Measurements from ENCODE around the gene TMEM167A. TPM values are rescaled to one million over a fixed set of nuclear protein-coding genes. Genes with fewer than 3 reads are reported as not detected.

TMEM167A gene
- total RNA-seq, 1 donor from 2014 or later = 70.9 TPM

DNA sequence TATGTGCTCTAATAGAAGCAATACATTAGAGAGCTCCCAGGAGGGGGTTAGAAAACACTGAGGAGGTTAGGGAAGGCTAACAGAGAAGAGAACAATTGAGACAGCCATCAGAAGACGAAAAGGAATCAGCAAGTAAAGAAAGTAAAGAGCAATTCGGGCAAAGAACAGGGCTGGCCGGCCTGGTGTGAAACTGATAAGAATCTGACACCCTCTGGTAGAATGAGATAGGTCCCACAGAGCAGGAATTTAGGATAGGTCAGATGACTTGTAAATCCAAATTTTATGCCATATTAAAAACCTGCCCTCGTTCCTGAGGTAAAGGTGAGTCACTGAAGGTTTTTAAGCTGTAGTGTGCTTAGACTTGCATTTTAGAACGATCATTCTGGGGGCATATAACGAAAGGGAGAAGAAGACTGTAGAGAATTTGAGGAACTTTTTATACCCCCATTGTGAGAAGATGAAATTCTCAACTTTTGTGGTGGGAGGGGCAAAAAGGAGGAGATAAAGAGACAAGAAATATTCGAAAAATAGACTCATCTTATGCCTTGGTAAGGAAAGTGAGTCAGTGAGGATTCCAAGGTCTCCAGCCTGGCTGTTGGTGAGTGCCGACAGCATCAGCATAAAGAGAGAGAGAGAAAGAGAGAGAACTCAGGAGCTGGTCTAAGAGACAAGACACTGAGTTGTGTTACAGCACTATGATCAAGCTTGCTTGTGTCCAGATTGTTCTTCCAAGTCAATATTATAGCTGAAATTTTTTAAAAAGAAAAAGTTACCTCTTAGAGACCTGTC lies 51.3 kb downstream of the TMEM167A start:
- DNase-seq (ENCODE audit: low spot score) = no peak
- Mint-ChIP-seq H3K9me3 (no peaks in the 10 kb centered on the region), H3K4me1 (ENCODE audit: low read depth) (no peaks in the 10 kb centered on the region), H3K27ac (no peak overlapping the region), H3K27me3 (ENCODE audit: low read depth) (no peaks in the 10 kb centered on the region), H3K36me3 (ENCODE audit: low read depth) (no peaks in the 10 kb centered on the region), H3K4me3 (ENCODE audit: low read depth) (no peak overlapping the region)
- intact Hi-C loops (cut with micrococcal nuclease) = no loop called here

DNA sequence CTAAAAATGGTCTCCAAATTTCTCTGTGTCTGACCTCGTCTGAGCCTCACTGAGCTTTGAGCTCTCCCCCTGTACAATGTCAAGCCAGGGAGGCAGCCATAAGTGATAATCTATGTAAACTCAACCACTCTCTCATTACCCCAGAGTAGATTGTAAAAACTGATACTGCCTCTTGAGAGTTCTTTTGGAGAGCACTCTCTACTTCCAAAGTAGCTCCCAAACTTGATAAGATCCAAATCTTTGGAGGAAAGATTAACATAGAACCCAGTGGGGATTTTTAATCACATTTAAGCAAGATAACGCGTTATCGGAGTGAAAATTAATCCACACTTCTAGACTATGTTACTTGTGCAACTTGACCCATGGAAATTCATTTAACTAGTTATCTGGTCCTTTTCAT lies 54.9 kb downstream of the TMEM167A start:
- Mint-ChIP-seq H3K36me3 (ENCODE audit: low read depth) (no peaks in the 10 kb centered on the region), H3K9me3 (peaks cover 4% of the 10 kb centered on the region), H3K4me1 (ENCODE audit: low read depth) (no peaks in the 10 kb centered on the region), H3K27me3 (ENCODE audit: low read depth) (peaks cover 1% of the 10 kb centered on the region), H3K4me3 (ENCODE audit: low read depth) (no peak overlapping the region), H3K27ac (no peak overlapping the region)
- no peak for DNase-seq (ENCODE audit: low spot score)
- intact Hi-C loops (cut with micrococcal nuclease) = no loop called here

DNA sequence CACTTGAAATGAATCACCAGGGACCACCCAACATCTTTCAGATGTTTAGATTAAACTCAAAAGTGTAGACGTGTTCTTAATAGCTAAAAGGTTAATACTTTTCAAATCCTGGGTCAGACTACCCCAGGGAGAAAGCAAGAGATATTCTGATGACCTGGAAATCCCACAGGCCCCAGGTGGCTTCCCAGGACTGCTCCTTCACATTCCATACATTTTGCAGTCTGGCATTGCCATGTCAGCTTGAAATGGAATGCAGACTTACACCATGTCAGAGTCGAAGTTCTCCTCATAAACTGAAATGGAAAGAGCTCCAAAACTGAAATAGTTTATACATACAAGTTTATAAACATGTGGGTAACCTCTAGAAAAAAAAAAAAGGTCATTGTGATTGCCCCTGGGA lies 61.5 kb downstream of the TMEM167A start:
- no peak overlapping the region for H3K4me3 Mint-ChIP-seq (ENCODE audit: low read depth)
- H3K9me3 Mint-ChIP-seq = peaks cover 7% of the 10 kb centered on the region
- H3K36me3 Mint-ChIP-seq (ENCODE audit: low read depth) = no peaks in the 10 kb centered on the region
- H3K27me3 Mint-ChIP-seq (ENCODE audit: low read depth) = peaks cover 1% of the 10 kb centered on the region
- DNase-seq (ENCODE audit: low spot score) = no peak
- no peak overlapping the region for H3K27ac Mint-ChIP-seq
- intact Hi-C loops (cut with micrococcal nuclease) = no loop called here
- no peaks in the 10 kb centered on the region for H3K4me1 Mint-ChIP-seq (ENCODE audit: low read depth)

- H3K27ac Mint-ChIP-seq = no peak overlapping the region
- no peaks in the 10 kb centered on the region for H3K27me3 Mint-ChIP-seq (ENCODE audit: low read depth)
- no peaks in the 10 kb centered on the region for H3K4me1 Mint-ChIP-seq (ENCODE audit: low read depth)
- no peak for DNase-seq (ENCODE audit: low spot score)
- peaks cover 3% of the 10 kb centered on the region for H3K9me3 Mint-ChIP-seq
- H3K36me3 Mint-ChIP-seq (ENCODE audit: low read depth) = no peaks in the 10 kb centered on the region
- no peak overlapping the region for H3K4me3 Mint-ChIP-seq (ENCODE audit: low read depth)
- intact Hi-C loops (cut with micrococcal nuclease) = no loop called here
Observed at GRCh38 chr5:83011985-83012384, 65.2 kb downstream of the TMEM167A start.

DNA sequence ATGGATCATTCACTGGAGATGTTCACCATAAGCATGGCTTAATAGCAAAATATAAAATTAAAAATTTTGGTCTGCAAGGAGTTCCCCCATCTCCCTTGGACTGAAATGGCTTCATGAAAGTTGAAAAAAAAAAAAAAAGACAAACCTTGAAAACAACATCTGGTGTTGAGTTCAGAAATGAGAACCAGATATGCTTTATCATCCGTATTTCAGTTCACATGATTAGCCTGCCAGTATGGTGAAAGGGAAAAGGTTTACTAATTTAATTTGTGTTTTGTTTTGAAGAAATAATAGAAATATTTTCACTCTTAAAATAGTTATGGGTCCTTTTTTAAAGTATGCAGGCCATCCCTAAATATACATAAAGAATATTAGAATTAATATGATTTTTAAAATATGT lies 67.8 kb downstream of the TMEM167A start:
- intact Hi-C loops (cut with micrococcal nuclease) = no loop called here
- Mint-ChIP-seq H3K27ac (no peak overlapping the region), H3K9me3 (peaks cover 3% of the 10 kb centered on the region), H3K36me3 (ENCODE audit: low read depth) (no peaks in the 10 kb centered on the region), H3K4me3 (ENCODE audit: low read depth) (no peak overlapping the region), H3K27me3 (ENCODE audit: low read depth) (no peaks in the 10 kb centered on the region), H3K4me1 (ENCODE audit: low read depth) (no peaks in the 10 kb centered on the region)
- no peak for DNase-seq (ENCODE audit: low spot score)

DNA sequence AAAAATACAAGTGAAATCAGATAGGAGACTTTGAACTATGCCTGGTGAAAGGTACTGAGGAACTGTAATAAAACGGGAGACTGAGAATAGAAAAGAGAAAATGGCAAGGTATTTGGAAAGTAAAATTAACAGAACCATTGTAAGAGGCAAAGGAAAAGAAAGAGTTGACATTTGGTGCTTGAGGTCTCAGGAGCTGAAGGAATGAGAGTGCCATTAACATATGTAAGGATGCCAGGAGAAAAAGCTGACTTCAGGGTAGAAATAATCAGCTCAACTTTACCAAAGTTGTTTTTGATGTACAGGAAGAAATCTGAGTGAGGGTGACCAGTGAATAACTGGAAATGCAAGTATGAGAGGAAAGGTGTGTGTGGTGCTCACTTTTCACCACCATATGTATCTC lies 69.4 kb downstream of the TMEM167A start:
- peaks cover 3% of the 10 kb centered on the region for H3K9me3 Mint-ChIP-seq
- no peak for DNase-seq (ENCODE audit: low spot score)
- no peak overlapping the region for H3K27ac Mint-ChIP-seq
- H3K27me3 Mint-ChIP-seq (ENCODE audit: low read depth) = peaks cover 3% of the 10 kb centered on the region
- no peaks in the 10 kb centered on the region for H3K4me1 Mint-ChIP-seq (ENCODE audit: low read depth)
- no peak overlapping the region for H3K4me3 Mint-ChIP-seq (ENCODE audit: low read depth)
- intact Hi-C loops (cut with micrococcal nuclease) = no loop called here
- no peaks in the 10 kb centered on the region for H3K36me3 Mint-ChIP-seq (ENCODE audit: low read depth)

DNA sequence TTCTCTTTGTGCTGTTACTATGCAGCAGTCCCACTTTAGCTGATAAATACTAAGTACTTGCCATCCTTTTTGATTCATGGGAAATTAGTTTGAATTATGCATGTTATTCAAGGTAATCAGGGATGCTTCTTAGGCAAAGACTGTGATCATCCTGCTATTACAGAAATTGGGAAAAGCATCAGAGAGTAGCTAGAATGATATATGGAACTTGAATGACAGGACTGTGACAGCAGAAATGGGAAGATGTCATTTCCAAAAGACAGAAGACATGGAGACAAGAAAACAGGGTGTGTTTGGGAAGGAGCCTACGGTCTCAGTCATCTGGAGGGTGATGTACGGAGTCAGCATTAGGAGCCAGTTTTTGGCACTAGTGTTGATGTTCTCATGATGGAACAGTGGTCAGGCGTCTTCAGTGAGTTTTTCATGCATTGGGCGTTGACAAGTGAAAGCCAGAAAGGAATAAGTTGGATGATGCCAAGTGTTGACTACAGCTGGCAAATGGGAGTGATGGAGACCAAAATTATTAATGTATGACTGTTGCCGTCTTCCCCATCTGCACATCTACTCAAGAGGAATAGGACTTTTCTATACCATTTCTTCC lies 70.4 kb downstream of the TMEM167A start:
- no peaks in the 10 kb centered on the region for H3K36me3 Mint-ChIP-seq (ENCODE audit: low read depth)
- intact Hi-C loops (cut with micrococcal nuclease) = no loop called here

DNA sequence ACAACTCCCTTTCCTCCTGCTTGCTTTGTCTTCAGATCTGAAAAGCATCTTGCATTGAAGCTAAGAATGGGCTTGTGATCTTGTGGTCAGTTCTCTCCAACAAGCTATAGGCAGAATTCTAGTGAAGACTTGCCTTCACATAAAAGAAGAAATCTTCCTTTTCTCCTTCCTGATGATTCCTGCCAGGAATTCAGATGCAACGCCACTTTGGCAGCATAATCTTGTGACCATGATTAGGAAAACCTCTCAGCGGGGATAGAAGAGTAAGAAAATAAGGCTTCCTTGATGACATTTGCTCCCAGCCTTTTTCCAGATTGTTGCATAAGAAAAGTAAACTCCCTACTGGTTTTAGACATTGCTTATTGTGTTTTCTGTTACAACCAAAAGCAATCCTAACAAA lies 73.4 kb downstream of the TMEM167A start:
- Mint-ChIP-seq H3K9me3 (no peaks in the 10 kb centered on the region), H3K36me3 (ENCODE audit: low read depth) (no peaks in the 10 kb centered on the region), H3K4me1 (ENCODE audit: low read depth) (no peaks in the 10 kb centered on the region), H3K27me3 (ENCODE audit: low read depth) (peaks cover 3% of the 10 kb centered on the region), H3K27ac (no peak overlapping the region), H3K4me3 (ENCODE audit: low read depth) (no peak overlapping the region)
- no peak for DNase-seq (ENCODE audit: low spot score)
- intact Hi-C loops (cut with micrococcal nuclease) = no loop called here

More for the DNA sequence above, 70.4 kb downstream of the TMEM167A start:
- H3K27me3 Mint-ChIP-seq (ENCODE audit: low read depth) = peaks cover 3% of the 10 kb centered on the region
- H3K4me3 Mint-ChIP-seq (ENCODE audit: low read depth) = no peak overlapping the region
- no peaks in the 10 kb centered on the region for H3K4me1 Mint-ChIP-seq (ENCODE audit: low read depth)
- no peak overlapping the region for H3K27ac Mint-ChIP-seq
- no peak for DNase-seq (ENCODE audit: low spot score)
- peaks cover 3% of the 10 kb centered on the region for H3K9me3 Mint-ChIP-seq

Other genes with a start within 250 kb of the TMEM167A start
- 10.5 and 10.7 TPM in 2 replicates for gene XRCC4, start 153 bp upstream of the TMEM167A start, total RNA-seq

Data from activated T-helper 2 cell treated with anti-CD3 and anti-CD28 coated beads, Interferon-gamma antibody, Interleukin-2, Interleukin-4, amounts not matched to agents 10 μg/mL and 5 μg/mL and 100 μg/mL, durations not matched to agents 14 hours and 24 hours and 36 hours (primary cell).